MM.1S (cell line): ENCODE results near the gene LRMDA.

Experiments
- EZH2phosphoT487 ChIP-seq: fragments of 300-600 bp; sonication (generic); IDR thresholded peaks from 2 replicates; pipeline ENCODE4 v1.6.1; 2018; ENCODE audit warnings: antibody characterized with exemption, low read length
- TF ChIP-seq, protein P1 (sequence below): fragments of 300-600 bp; sonication (generic); IDR thresholded peaks from 2 replicates; pipeline ENCODE4 v1.5.1; 2016; ENCODE audit warnings: antibody characterized with exemption, low read length, mixed read lengths

DNA sequence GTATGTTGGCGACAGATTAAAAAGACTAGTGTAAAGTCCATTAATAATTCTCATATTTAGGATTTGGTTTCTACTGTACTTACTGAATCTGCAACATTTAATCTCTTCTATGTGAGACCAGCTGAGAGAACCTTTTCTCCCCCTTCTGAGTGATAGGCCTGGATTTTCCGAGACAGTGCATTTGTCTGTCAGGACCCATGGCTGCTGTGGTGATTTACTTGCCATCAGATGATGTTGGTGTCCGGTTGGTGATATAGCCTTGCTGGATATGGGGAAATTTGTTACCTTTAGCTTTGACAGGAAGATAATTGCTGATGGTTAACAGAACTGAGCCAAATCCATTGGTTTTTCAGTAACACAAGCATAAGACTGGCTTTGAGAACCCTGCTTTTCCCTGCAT, 517.2 kb downstream of the LRMDA start:
- TF ChIP-seq, protein P1, sequence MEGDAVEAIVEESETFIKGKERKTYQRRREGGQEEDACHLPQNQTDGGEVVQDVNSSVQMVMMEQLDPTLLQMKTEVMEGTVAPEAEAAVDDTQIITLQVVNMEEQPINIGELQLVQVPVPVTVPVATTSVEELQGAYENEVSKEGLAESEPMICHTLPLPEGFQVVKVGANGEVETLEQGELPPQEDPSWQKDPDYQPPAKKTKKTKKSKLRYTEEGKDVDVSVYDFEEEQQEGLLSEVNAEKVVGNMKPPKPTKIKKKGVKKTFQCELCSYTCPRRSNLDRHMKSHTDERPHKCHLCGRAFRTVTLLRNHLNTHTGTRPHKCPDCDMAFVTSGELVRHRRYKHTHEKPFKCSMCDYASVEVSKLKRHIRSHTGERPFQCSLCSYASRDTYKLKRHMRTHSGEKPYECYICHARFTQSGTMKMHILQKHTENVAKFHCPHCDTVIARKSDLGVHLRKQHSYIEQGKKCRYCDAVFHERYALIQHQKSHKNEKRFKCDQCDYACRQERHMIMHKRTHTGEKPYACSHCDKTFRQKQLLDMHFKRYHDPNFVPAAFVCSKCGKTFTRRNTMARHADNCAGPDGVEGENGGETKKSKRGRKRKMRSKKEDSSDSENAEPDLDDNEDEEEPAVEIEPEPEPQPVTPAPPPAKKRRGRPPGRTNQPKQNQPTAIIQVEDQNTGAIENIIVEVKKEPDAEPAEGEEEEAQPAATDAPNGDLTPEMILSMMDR = no peak
- TF ChIP-seq EZH2phosphoT487 = no peak
